Measurements from ENCODE around the gene PNPLA1.

Gene PNPLA1

DNA sequence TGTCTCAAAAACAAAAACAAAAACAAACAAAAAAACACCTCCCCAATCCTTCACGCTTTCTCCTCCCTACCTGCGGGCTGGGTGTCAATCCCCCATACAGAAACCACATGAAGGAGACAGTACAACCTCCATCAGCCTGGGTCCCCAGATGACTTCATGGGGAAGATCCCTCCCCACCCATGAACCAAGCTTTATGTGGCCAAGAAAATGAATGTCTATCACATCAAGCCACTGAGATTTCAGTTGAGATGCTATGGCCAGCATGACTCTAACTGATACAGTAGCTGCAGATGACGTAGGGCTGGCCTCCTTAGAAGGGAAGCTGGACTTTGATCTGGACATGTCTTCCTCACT is 88.0 kb downstream of the PNPLA1 start:
- TF ChIP-seq, protein P1, sequence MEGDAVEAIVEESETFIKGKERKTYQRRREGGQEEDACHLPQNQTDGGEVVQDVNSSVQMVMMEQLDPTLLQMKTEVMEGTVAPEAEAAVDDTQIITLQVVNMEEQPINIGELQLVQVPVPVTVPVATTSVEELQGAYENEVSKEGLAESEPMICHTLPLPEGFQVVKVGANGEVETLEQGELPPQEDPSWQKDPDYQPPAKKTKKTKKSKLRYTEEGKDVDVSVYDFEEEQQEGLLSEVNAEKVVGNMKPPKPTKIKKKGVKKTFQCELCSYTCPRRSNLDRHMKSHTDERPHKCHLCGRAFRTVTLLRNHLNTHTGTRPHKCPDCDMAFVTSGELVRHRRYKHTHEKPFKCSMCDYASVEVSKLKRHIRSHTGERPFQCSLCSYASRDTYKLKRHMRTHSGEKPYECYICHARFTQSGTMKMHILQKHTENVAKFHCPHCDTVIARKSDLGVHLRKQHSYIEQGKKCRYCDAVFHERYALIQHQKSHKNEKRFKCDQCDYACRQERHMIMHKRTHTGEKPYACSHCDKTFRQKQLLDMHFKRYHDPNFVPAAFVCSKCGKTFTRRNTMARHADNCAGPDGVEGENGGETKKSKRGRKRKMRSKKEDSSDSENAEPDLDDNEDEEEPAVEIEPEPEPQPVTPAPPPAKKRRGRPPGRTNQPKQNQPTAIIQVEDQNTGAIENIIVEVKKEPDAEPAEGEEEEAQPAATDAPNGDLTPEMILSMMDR (IDR thresholded peaks at IDR 0.05; ENCODE audit: borderline replicate concordance, insufficient read depth, low read depth, low read length) = no peak
- no peak overlapping the region for H3K4me3 ChIP-seq (ENCODE audit: low read depth, low read length)

All from GM12875 (cell line).